ENCODE data around the gene TEX26.

DNA sequence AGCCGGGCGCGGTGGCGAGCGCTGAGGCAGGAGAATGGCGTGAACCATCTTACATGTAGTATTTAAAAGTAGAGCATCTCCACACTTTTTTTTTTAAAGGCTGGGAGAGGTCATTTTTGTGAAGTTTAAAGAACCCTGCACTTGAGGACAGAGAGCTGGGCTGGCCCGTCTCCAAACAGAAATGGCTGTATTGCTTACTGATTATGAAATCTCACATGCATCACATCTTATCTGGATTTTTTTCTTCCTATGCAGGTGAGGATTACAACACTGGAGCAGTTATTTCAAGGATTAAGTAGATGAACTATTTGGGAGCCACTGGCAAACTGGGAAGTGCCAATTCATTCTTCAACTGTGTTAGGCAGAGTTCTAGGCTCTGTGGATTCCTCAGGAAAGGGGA is 59.5 kb downstream of the TEX26 start:
- TF ChIP-seq, protein P1, sequence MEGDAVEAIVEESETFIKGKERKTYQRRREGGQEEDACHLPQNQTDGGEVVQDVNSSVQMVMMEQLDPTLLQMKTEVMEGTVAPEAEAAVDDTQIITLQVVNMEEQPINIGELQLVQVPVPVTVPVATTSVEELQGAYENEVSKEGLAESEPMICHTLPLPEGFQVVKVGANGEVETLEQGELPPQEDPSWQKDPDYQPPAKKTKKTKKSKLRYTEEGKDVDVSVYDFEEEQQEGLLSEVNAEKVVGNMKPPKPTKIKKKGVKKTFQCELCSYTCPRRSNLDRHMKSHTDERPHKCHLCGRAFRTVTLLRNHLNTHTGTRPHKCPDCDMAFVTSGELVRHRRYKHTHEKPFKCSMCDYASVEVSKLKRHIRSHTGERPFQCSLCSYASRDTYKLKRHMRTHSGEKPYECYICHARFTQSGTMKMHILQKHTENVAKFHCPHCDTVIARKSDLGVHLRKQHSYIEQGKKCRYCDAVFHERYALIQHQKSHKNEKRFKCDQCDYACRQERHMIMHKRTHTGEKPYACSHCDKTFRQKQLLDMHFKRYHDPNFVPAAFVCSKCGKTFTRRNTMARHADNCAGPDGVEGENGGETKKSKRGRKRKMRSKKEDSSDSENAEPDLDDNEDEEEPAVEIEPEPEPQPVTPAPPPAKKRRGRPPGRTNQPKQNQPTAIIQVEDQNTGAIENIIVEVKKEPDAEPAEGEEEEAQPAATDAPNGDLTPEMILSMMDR (IDR thresholded peaks at IDR 0.05) = no peak
- TF ChIP-seq POLR2A (IDR thresholded peaks at IDR 0.05) (no peak), POLR2AphosphoS5 (IDR thresholded peaks at IDR 0.05) (no peak), EP300 (IDR thresholded peaks at IDR 0.05) (no peak)
